GM12874 (cell line): ENCODE data around the gene BRIP1.

Source experiments
- TF ChIP-seq, protein P1 (sequence below): IDR thresholded peaks from 2 replicates; pipeline ENCODE4 v1.5.1; 2011; ENCODE audit warnings: low read depth, mild to moderate bottlenecking, control low read depth, low read length, moderate library complexity; ENCODE audit not compliant: insufficient read depth

BRIP1 gene

DNA sequence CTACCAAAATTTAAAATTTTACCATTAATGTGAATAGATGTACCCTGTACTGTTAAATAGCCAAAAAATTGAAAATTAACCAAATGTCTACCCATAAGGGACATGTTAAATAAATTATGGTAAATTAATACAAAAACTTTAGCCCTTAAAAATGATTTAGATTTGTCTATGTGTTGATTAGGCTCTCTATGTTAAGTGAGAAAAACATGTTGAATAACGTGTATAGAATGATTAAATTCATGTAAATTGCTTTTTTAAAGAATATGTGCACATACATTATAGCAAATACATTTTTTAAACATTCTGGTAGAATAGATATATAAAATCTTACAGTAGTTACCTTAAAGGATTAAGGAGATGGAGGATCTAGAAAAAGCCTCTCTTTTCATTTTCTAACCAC is 59.5 kb downstream of the BRIP1 start:
- TF ChIP-seq, protein P1, sequence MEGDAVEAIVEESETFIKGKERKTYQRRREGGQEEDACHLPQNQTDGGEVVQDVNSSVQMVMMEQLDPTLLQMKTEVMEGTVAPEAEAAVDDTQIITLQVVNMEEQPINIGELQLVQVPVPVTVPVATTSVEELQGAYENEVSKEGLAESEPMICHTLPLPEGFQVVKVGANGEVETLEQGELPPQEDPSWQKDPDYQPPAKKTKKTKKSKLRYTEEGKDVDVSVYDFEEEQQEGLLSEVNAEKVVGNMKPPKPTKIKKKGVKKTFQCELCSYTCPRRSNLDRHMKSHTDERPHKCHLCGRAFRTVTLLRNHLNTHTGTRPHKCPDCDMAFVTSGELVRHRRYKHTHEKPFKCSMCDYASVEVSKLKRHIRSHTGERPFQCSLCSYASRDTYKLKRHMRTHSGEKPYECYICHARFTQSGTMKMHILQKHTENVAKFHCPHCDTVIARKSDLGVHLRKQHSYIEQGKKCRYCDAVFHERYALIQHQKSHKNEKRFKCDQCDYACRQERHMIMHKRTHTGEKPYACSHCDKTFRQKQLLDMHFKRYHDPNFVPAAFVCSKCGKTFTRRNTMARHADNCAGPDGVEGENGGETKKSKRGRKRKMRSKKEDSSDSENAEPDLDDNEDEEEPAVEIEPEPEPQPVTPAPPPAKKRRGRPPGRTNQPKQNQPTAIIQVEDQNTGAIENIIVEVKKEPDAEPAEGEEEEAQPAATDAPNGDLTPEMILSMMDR: no peak

DNA sequence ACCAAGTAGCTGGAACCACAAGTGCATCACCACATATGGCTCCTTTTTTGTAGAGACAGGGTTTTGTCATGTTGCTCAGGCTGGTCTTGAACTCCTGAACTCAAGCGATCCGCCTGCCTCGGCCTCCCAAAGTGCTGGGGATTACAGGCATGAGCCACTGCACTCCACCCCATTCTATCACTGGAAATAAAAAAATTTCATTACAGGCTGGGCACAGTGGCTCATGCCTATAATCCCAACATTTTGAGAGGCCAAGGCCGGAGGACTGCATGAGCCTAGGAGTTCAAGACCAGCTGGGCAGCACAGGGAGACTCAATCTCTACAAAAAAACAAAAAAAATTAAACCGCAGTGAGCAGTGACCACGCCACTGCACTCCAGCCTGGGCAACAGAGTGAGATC is 60.1 kb downstream of the BRIP1 start:
- TF ChIP-seq, protein P1: no peak

DNA sequence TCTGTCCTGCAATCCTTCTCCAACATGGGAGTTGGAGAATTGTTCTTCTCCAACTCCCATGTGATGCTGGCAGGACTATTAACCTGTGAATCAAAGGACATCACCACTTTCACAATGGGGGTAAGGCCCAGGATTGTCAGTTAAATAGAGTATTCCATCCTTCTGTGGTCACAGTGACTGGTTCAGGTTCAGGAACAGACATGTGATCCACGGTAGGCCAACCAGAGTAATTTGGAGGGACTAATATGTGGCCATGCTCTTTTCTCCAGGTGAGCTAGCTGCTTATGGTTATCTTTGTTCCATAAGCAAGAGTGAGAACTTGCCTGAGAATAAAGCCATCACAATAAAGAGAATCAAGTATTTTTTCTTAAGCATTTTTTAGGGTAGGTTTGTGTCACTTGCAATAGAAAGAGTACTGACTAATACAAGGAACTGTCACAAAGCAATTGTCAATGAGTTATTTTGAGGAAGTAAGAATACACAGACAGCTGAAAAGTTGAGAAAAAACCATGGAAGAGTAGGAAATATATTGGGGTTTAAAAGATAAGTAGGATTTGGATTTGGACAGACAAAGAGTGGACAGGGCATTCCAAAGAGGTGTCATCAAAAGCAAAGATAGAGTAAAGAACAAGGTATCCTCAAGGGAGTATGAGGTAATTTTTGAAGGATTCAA is 63.4 kb downstream of the BRIP1 start:
- TF ChIP-seq, protein P1: no peak

DNA sequence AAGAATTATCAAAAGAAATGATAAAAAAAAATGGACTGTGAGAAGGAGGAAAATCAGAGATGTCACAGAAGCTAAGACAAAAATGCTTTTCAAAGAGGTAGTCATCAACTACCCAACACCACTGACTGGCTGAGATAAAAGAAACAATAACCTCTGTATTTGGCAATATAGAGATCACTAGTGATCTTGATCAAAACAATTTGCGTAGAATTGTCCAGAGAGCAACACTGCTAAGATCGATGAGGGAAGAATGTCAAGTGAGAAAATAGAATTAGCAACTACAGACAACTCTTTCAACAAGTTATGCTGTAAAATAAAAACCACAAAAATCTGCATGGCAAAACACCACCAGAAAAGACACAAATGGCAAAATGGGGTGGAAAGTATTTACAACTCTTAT is 66.0 kb downstream of the BRIP1 start:
- TF ChIP-seq, protein P1: no peak

DNA sequence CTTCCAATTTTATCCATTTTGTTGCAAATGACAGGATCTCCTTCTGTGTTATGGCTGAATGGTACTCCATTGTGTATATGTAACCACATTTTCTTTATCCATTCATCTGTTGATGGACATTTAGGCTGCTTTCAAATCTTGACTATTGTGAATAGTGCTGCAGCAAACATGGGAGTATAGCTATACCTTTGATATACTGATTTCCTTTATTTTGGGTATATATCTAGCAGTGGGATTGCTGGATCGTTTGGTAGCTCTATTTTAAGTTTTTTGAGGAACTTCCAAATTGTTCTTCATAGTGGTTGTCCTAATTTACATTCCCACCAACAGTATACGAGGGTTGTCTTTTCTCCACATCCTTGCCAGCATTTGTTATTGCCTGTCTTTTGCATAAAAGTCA is 67.8 kb downstream of the BRIP1 start:
- TF ChIP-seq, protein P1: no peak

DNA sequence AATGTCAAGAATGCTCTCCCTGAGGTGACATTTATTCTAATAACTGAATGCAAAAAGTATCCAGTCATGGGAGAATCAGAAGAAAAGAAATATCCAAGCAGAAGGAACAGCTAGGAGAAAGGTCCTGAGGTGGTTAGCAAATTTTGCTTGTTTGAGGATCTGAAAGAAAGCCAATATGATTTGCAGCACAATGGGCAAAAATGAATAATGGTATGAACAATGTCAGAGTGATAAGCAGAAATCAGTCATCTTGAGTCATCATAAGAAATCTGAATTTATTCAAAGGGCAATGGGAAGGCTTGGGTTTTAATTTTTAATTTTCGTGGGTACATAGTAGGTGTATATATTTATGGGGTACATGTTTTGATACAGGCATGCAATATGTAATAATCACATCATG is 68.5 kb downstream of the BRIP1 start:
- TF ChIP-seq, protein P1: no peak

DNA sequence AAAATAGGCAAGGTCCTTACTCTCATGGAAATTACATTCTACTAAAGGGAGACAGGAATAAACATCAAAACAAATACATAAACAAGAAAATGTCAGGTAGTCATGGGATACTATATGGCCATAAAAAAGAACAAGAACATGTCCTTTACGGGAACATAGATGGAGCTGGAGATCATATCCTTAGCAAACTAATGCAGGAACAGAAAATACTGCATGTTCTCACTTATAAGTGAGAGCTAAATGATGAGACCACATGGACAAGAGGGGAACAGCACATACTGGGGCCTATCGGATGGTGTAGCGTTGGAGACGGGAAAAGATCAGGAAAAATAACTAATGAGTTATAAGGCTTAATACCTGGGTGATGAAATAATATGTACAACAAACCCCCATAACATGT is 69.1 kb downstream of the BRIP1 start:
- TF ChIP-seq, protein P1: no peak
